ENCODE measurements around the gene CPA5.
"Not testable (repeated sequence)": the region's sequence is repeated elsewhere in the genome, so short reads cannot be mapped to it uniquely, and the experiment has no call there.

CPA5 gene

DNA sequence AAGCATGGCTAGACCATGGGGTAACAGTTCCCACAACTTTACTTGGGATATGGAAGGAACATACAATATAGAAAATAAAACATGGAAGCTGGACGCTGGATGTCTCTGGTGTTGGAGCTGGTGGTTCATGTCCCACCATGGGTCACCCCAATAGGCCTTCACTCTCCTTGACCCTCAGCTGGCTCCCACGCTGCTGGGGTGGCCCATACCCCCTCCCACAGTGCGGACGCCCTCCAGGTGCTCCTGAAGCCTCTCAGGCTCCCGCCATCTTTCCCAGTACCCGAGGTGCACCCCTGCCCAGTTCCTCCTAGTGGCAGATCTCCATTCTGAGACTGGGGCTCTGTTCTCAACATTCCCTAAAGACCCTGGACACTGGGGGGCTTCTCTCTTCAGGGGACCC, 29.9 kb downstream of the CPA5 start:
- peaks cover 6% of the 10 kb centered on the region for H3K4me1 Mint-ChIP-seq (ENCODE audit: low read depth)
- H3K27me3 Mint-ChIP-seq = no peaks in the 10 kb centered on the region
- no peaks in the 10 kb centered on the region for H3K36me3 Mint-ChIP-seq (ENCODE audit: low read depth)
- peaks cover 7% of the 10 kb centered on the region for H3K9me3 Mint-ChIP-seq
- no peak overlapping the region for H3K4me3 Mint-ChIP-seq
- no peak overlapping the region for H3K27ac Mint-ChIP-seq

DNA sequence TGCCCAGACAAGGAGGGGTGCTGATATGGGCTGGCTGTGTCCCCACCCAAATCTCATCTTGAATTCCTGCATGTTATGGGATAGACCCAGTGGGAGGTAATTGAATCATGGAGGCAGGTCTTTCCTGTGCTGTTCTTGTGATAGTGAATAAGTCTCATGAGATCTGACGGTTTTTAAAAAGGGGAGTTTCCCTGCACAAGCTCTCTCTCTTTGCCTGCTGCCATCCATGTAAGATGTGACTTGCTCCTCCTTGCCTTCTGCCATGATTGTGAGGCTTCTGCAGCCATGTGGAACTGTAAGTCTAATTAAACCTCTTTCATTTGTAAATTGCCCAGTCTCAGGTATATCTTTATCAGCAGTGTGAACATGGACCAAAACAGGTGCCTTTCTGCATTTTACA, 31.8 kb downstream of the CPA5 start:
- H3K27me3 Mint-ChIP-seq; H3K9me3 Mint-ChIP-seq; H3K27ac Mint-ChIP-seq; H3K4me3 Mint-ChIP-seq; H3K4me1 Mint-ChIP-seq (ENCODE audit: low read depth); H3K36me3 Mint-ChIP-seq (ENCODE audit: low read depth): not testable (repeated sequence)

DNA sequence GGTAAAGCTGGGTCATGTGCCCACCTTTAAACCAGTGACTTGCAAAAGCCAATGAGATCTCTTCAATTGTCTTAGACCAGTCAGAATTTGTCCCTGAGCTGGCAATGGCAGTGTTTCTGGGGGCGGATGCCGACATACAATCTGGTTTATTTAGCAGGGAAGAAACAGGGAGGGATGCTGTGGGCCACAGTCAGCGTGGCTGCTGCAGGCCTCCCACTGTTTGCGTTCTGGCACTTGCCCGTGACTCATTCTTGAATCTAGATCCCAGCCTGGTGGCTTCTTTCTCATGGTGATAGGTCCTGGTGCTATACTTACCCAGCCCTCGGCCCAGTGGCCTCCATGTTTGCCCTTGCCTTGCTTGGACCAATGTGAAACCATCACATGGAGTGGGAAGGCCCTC, 32.6 kb downstream of the CPA5 start:
- Mint-ChIP-seq H3K36me3 (ENCODE audit: low read depth) (no peaks in the 10 kb centered on the region), H3K4me1 (ENCODE audit: low read depth) (no peaks in the 10 kb centered on the region), H3K27me3 (no peaks in the 10 kb centered on the region), H3K4me3 (no peak overlapping the region), H3K27ac (no peak overlapping the region), H3K9me3 (peaks cover 7% of the 10 kb centered on the region)

DNA sequence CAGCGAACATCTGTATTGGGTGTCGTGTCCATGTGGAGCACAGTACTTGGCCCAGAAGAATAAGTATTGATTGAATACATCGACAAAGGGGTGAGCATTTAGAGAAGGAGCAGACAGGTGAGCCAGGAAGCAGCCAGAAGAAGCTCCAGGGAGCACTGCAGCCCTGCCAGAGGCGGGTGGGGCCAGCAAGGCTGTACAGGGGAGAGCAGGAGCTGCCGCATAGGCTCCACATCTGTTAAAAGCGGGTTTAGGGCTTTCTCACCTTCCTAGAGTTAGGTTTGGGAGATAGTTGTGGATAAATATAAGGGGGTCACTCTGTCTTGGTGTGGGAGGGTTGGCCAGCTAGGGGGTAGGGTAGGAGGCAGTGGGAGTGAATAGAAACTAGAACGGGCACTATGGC, 34.4 kb downstream of the CPA5 start:
- H3K27ac Mint-ChIP-seq = no peak overlapping the region
- peaks cover 7% of the 10 kb centered on the region for H3K9me3 Mint-ChIP-seq
- H3K4me1 Mint-ChIP-seq (ENCODE audit: low read depth) = no peaks in the 10 kb centered on the region
- no peak overlapping the region for H3K4me3 Mint-ChIP-seq
- no peaks in the 10 kb centered on the region for H3K27me3 Mint-ChIP-seq
- H3K36me3 Mint-ChIP-seq (ENCODE audit: low read depth) = no peaks in the 10 kb centered on the region

DNA sequence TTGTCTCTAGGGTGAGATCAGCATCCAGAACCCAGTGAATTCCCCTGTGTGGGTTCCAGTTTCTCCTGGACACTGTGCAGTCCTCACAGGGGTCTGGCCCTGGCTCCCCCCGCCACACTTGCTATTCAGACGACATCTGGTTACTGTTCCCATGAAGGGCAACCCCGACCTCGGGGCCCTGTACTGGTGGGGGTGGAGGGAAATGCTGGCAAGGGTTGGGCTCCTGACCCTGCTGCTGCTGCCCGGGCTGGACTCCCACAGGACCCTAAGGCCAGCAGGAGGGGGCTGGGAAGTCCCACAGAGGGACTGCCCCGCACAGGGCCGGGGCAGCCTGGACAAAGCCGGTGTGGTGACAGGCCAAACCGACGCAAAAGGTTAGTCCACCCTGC, 34.9 kb downstream of the CPA5 start:
- Mint-ChIP-seq H3K9me3 (peaks cover 7% of the 10 kb centered on the region), H3K36me3 (ENCODE audit: low read depth) (no peaks in the 10 kb centered on the region), H3K27me3 (no peaks in the 10 kb centered on the region), H3K4me1 (ENCODE audit: low read depth) (no peaks in the 10 kb centered on the region), H3K27ac (no peak overlapping the region), H3K4me3 (no peak overlapping the region)

DNA sequence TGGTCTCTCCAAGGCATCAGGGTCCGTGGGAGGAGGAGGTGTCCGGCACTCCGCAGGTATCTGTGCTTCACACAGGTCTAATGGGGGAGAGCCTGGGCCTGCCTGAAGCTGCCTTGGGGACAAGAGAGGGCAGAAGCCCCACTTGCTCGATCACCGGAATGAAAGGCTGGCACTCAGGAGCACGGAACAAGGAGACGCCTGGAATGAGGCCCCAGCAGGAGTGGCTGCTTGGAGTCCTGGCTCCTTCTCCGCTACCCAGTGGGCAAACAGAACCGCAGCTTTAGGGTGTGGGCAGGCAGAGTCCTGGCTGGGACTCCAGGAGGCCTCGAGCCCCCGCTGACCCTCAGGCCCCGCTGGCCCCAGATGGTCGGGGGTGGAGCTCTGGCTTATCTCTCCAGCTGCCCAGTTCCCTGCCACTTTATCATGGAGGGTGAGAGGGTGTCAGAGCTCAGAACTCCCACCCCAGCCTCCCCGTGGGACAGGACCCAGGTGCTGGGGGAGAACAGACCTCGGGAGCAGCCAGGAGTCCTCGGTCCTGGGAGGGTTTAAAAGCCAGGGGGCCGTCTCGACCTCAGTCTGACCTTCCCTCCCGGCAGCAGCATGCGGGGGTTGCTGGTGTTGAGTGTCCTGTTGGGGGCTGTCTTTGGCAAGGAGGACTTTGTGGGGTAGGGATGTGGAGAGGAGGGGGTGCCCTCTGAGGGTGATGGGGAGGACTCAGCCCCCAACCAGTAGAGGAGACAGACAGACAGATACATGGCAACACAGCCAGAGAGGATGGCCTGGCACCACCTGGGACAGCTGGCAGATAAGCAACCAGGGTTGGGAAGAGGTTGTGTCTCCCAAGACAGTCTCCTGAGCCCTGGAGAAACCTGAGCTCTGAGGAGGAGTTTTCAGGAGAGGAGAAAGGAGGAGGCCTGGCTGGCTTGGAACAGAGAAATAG, 35.6 kb downstream of the CPA5 start, which contains the start of gene CPA1:
Gene CPA1, plus strand, starts transcription at position 574 of the 940 bp plus-strand sequence. Its CDS starts 27 bp downstream, at position 601.
- no peaks in the 10 kb centered on the region for H3K27me3 Mint-ChIP-seq
- H3K27ac Mint-ChIP-seq = no peak within 1 kb of the TSS
- H3K36me3 Mint-ChIP-seq (ENCODE audit: low read depth) = no peaks in the 10 kb centered on the region
- no peaks in the 10 kb centered on the region for H3K4me1 Mint-ChIP-seq (ENCODE audit: low read depth)
- H3K9me3 Mint-ChIP-seq = peaks cover 7% of the 10 kb centered on the region
- H3K4me3 Mint-ChIP-seq = no peak within 1 kb of the TSS

DNA sequence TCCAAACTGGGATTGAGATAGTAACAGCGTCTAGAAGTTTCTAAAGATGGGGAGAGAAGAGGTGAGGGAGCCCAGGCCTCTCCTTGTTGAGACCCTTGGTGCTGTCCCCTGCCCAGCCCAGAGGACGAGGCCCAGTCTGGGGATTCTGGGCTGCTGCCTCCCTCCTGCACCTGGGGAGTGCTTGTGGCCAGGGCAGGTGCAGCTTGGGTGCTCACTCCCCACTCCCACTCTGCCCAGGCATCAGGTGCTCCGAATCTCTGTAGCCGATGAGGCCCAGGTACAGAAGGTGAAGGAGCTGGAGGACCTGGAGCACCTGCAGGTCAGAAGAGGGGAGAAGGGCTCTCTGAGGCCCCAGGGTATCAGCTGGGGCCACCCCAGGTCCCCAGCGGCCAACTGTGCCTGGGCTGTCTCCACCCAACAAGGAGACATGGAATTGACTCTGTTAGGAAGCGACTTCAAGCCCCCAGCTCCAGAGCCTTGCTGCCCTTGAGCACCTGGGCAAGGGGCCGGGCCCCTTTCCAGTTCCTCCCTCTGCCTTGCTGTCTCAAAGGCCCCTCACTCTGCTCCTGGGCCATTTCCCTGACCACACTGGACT, 36.3 kb downstream of the CPA5 start:
- H3K27me3 Mint-ChIP-seq = no peaks in the 10 kb centered on the region
- no peaks in the 10 kb centered on the region for H3K36me3 Mint-ChIP-seq (ENCODE audit: low read depth)
- no peak overlapping the region for H3K27ac Mint-ChIP-seq
- H3K4me3 Mint-ChIP-seq = no peak overlapping the region
- no peaks in the 10 kb centered on the region for H3K4me1 Mint-ChIP-seq (ENCODE audit: low read depth)
- H3K9me3 Mint-ChIP-seq = peaks cover 7% of the 10 kb centered on the region

DNA sequence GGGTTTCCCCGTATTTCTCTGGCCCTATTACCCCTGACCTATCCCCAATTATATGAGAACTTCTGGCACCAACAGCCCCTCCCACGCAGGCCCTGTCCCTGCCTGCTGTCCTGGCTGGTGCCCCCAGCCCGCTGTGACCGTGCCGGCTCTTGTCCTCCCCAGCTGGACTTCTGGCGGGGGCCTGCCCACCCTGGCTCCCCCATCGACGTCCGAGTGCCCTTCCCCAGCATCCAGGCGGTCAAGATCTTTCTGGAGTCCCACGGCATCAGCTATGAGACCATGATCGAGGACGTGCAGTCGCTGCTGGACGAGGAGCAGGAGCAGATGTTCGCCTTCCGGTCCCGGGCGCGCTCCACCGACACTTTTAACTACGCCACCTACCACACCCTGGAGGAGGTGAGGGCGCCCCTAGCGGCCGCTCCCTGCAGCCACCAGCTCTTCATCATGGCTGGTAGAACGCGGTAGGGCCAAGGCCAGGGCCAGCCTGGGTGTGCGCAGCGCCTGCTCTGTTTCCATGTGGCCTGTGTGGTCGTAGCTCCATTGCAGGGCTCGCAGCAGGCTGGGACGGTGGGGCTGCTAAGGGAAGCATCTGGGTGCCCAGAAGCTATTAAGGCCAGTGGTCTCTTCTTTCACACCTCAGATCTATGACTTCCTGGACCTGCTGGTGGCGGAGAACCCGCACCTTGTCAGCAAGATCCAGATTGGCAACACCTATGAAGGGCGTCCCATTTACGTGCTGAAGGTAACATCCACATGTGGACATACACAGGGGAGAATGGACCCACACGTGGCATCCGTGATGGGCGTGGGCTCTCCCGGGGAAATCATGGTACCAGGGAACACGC, 37.1 kb downstream of the CPA5 start:
- no peaks in the 10 kb centered on the region for H3K27me3 Mint-ChIP-seq
- no peaks in the 10 kb centered on the region for H3K36me3 Mint-ChIP-seq (ENCODE audit: low read depth)
- no peak overlapping the region for H3K27ac Mint-ChIP-seq
- H3K4me3 Mint-ChIP-seq = no peak overlapping the region
- H3K9me3 Mint-ChIP-seq = peaks cover under 1% of the 10 kb centered on the region
- H3K4me1 Mint-ChIP-seq (ENCODE audit: low read depth) = no peaks in the 10 kb centered on the region

DNA sequence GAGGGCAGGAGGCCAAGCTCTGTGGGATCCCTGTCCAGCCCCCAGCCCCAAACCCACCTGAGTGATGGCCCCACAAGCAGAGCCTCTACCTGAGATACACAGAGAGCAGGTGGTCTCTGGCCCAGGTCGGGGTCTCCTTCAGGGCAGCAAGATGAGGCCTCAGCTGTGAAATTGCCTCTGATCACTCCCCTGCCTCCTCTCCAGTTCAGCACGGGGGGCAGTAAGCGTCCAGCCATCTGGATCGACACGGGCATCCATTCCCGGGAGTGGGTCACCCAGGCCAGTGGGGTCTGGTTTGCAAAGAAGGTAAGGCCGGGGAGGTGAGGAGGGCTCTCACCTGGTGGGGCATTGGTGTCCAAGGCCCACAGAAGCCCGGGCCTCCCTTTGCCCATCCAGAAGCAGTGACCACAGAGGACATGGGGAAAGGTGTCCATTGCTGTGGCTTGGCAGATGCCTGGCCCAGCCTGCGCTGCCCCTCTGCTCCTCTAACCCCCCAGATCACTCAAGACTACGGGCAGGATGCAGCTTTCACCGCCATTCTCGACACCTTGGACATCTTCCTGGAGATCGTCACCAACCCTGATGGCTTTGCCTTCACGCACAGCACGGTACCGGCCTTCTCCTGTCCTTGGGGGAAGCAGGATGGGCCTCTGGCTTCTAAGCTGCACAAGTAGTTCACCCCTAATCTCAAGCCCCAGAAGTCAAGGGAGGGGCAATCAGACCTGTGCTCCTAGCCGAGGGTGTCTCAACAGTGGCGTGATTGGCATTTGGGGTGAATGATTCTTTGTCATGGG, 38.8 kb downstream of the CPA5 start:
- H3K36me3 Mint-ChIP-seq (ENCODE audit: low read depth) = no peaks in the 10 kb centered on the region
- no peaks in the 10 kb centered on the region for H3K9me3 Mint-ChIP-seq
- H3K4me1 Mint-ChIP-seq (ENCODE audit: low read depth) = no peaks in the 10 kb centered on the region
- no peak overlapping the region for H3K4me3 Mint-ChIP-seq
- no peaks in the 10 kb centered on the region for H3K27me3 Mint-ChIP-seq
- no peak overlapping the region for H3K27ac Mint-ChIP-seq

DNA sequence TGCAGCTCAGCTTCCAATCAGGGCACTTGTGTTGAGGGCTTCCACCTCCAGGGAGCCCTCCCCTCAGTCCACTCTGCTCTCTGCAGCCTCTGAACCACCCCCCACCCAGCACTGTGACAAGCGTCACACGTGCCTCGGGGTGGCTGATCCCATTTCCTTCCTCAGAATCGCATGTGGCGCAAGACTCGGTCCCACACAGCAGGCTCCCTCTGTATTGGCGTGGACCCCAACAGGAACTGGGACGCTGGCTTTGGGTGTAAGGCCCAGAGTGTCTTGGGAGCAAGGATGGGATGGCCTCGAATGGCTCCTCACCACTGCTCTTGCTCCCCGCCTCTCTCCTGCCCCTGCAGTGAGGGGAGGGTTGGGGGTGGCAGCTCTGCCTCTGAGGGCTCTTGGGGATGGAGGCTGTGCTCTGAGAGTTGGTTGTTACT, 39.8 kb downstream of the CPA5 start:
- no peaks in the 10 kb centered on the region for H3K4me1 Mint-ChIP-seq (ENCODE audit: low read depth)

DNA sequence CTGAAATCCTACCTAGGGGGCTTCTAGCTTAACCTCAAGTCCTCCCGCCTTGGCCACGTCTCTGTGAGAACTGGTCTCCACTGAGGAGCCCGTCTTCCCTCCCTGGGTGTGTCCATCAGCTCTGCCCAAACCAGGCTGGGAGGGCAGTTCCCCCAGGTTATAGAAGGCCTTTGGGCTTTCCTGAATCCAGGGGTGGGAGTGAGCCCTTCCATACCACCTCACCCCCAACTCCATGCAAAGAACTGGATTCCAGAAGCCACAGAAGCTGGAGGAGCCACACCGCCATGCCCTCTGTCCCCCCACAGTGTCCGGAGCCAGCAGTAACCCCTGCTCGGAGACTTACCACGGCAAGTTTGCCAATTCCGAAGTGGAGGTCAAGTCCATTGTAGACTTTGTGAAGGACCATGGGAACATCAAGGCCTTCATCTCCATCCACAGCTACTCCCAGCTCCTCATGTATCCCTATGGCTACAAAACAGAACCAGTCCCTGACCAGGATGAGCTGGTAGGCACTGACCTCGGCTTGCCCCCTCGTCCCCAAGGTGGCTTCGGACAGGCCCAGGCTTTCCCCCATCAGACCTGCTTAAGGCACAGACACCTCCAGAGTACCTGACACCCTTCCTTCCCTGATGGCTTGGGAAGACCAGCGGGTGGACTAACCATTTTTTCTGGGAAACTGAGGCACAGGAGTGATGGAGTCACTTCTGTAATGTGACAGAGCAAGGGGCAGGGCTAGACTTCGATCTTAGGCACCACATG, 40.4 kb downstream of the CPA5 start:
- Mint-ChIP-seq H3K9me3 (no peaks in the 10 kb centered on the region), H3K27me3 (no peaks in the 10 kb centered on the region), H3K4me3 (no peak overlapping the region), H3K4me1 (ENCODE audit: low read depth) (no peaks in the 10 kb centered on the region), H3K27ac (no peak overlapping the region), H3K36me3 (ENCODE audit: low read depth) (no peaks in the 10 kb centered on the region)

More for the DNA sequence above, 39.8 kb downstream of the CPA5 start:
- Mint-ChIP-seq H3K4me3 (no peak overlapping the region), H3K36me3 (ENCODE audit: low read depth) (no peaks in the 10 kb centered on the region), H3K9me3 (no peaks in the 10 kb centered on the region), H3K27ac (no peak overlapping the region), H3K27me3 (no peaks in the 10 kb centered on the region)

DNA sequence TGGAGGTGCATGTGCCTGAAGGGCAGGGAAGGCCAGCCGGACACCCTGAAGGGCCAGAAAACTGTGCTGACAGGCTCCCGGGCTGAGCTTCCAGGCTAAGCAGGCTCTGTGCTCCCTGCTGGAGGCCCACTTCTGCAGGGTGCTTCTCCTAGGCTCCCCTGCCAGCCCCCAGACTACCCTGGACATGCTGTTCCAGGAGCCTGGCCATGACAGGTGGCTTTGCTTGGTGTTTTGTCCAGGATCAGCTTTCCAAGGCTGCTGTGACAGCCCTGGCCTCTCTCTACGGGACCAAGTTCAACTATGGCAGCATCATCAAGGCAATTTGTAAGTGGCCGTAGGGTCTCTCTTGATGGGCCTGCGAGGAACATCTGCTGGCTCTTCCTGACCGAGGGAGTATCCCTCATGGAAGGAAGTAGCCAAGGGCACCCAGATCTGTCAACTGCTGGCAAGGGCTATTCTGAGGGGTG, 41.0 kb downstream of the CPA5 start:
- Mint-ChIP-seq H3K27ac (no peak overlapping the region), H3K27me3 (no peaks in the 10 kb centered on the region), H3K36me3 (ENCODE audit: low read depth) (no peaks in the 10 kb centered on the region), H3K9me3 (no peaks in the 10 kb centered on the region), H3K4me1 (ENCODE audit: low read depth) (no peaks in the 10 kb centered on the region), H3K4me3 (no peak overlapping the region)

DNA sequence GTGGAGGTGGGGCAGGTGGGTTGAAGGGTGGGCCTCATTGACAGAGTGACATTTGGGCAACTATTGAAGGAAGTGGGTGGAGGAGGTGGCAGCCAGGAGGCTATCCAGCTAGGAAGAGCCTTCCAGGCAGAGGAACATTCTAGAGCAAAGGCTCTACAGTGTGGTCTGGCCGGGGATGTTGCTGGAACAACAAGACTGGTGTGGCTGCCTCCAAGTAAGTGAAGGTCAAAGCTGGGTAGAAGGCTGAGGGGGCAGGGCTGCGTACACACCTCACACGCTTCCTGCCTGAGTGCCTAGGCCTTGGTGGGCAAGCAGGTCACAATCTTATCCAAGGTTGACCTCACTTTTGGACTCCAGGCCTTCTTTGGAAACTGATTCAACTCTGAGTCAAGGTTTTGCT, 42.3 kb downstream of the CPA5 start:
- Mint-ChIP-seq H3K27me3 (no peaks in the 10 kb centered on the region), H3K9me3 (no peaks in the 10 kb centered on the region), H3K4me1 (ENCODE audit: low read depth) (no peaks in the 10 kb centered on the region), H3K4me3 (no peak overlapping the region), H3K27ac (no peak overlapping the region), H3K36me3 (ENCODE audit: low read depth) (no peaks in the 10 kb centered on the region)

DNA sequence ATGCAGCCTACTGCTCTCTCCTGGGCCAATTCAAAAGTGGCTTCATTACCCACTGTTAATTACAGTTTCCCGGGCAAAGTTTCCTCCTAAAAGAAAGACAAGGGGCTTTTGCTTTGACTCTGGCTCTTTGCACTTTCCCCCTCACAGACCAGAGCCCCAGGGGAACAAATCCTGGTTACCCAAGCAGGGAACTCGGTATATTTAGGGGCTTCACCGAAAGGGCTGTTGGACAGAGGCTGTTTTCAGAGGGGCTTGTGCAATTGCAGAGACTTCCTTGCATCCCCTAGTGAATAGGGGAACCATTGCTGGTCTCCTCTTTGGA, 42.7 kb downstream of the CPA5 start:
- no peak overlapping the region for H3K27ac Mint-ChIP-seq
- H3K36me3 Mint-ChIP-seq (ENCODE audit: low read depth) = no peaks in the 10 kb centered on the region
- H3K27me3 Mint-ChIP-seq = no peaks in the 10 kb centered on the region
- no peak overlapping the region for H3K4me3 Mint-ChIP-seq
- H3K9me3 Mint-ChIP-seq = no peaks in the 10 kb centered on the region
- no peaks in the 10 kb centered on the region for H3K4me1 Mint-ChIP-seq (ENCODE audit: low read depth)
